Ovary (tissue), 9 donors: ENCODE results near the gene TLX2. TPM values are rescaled to one million over a fixed set of nuclear protein-coding genes. Genes with fewer than 3 reads are reported as not detected.

ENCODE experiments used
- DNase-seq, 5 donors: peaks; one replicate each; pipeline ENCODE4 v3.0.0-alpha.2; 2019 to 2020
- H3K27ac ChIP-seq, 2 donors: fragments of 200-600 bp; one replicate each; pipeline versions ENCODE4 v1.5.1 to v1.8.0; 2019 to 2022
- H3K27me3 ChIP-seq: fragments of 200-600 bp; one replicate; pipeline ENCODE4 v1.8.0; 2022
- H3K36me3 ChIP-seq: fragments of 200-600 bp; sonication (generic); one replicate; pipeline ENCODE4 v1.5.1; 2019
- H3K4me1 ChIP-seq: one replicate; pipeline ENCODE4 v1.8.1; 2013; ENCODE audit warnings: mild to moderate bottlenecking, moderate library complexity; ENCODE audit not compliant: insufficient read depth
- H3K4me3 ChIP-seq: fragments of 200-600 bp; sonication (generic); one replicate; pipeline ENCODE4 v1.5.1; 2017
- H3K9me3 ChIP-seq, 2 donors: fragments of 200-600 bp in 1 of 2; sonication (generic) in 1 of 2; one replicate each; pipeline versions ENCODE4 v1.5.1 to v1.8.1; 2013 to 2019; ENCODE audit warnings: mild to moderate bottlenecking in 1 of 2, moderate library complexity in 1 of 2
- CTCF ChIP-seq, 3 donors: fragments of 450-650 bp in 2 of 3; fragments of 200-600 bp in 1 of 3; IDR thresholded peaks; one replicate each; pipeline versions ENCODE4 v1.5.1 to v1.8.0; 2016 to 2022; ENCODE audit warnings: antibody characterized with exemption in 3 of 3, mild to moderate bottlenecking in 1 of 3
- EP300 ChIP-seq: sonication (generic); formaldehyde crosslinking; IDR thresholded peaks from one replicate; pipeline ENCODE4 v1.6.1; 2017; ENCODE audit warnings: antibody characterized with exemption
- POLR2A ChIP-seq: fragments of 450-650 bp; IDR thresholded peaks from one replicate; pipeline ENCODE4 v1.6.1; 2017; ENCODE audit warnings: antibody characterized with exemption, mild to moderate bottlenecking, moderate library complexity
- WGBS, 3 donors: extraction: QIAGEN DNeasy Blood & Tissue Kit in 1 of 3; methylation state at CpG; one replicate each; pipeline versions ENCODE4 v1.1.5 to v1.1.7; 2013 to 2017; 5-methylcytosine and 5-hydroxymethylcytosine counted together
- intact Hi-C, 4 donors: fragments of 100-400 bp; cut with DNase I; formaldehyde crosslinking; loops; one replicate each; pipeline versions ENCODE4 v1.11.0 to v1.15.1; 2022 to 2023
- polyA plus RNA-seq, 2 donors: library from polyadenylated mRNA; stranded (reverse); fragments of 200-250 nt in 1 of 2; fragments of 350-450 nt in 1 of 2; fragmentation: Illumina TruSeq in 1 of 2; extraction: RNeasy Lipid Tissue Mini Kit (QIAGEN cat#74804) in 1 of 2; gene quantifications; one replicate each; pipeline ENCODE4 v1.2.3, GENCODE V29; 2013 to 2014
- total RNA-seq, 7 donors: library from RNA; depleted of rRNA in 2 of 7; stranded (reverse); fragments of >200 nt in 2 of 7; fragmentation: NEBNext Ultra II Directional in 3 of 7; extraction: Animal tissue kit (Norgen Biotek cat#: 25700) in 3 of 7; gene quantifications; one replicate each; pipeline versions ENCODE4 v1.1.0 to v1.2.4, GENCODE V29; 2016 to 2023
- donor health status: DM: no; HTN: no; CAD: no; lungs with moderate emphysema.
- donor health status: DM: no; HTN: no; CAD: no.
- donor health status: Bipolar disorder and iron deficiency.
- donor health status: DM: yes; HTN: yes; CAD: no.
- donor health status: DM: no; HTN: no; CAD: no.
- donor health status: DM: yes; HTN: yes; CAD: no.

The TLX2 gene
- total and polyA plus RNA-seq, 9 donors = not detected

GRCh38 chr2:74502147-74502719 is 12.0 kb upstream of the TLX2 start:
- Histone ChIP-seq H3K4me1 (peaks cover 6% of the 10 kb centered on the region), H3K27me3 (no peaks in the 10 kb centered on the region), H3K36me3 (no peaks in the 10 kb centered on the region), H3K27ac (no peak overlapping the region), H3K9me3 (no peaks in the 10 kb centered on the region), H3K4me3 (peak overlapping the region; percentile 34)
- 18 to 24% (median 23%) methylated on average over 32 of the region's 32 CpGs for WGBS, 3 donors
- DNase-seq = no peak
- intact Hi-C loops = loop anchor here in 1 of 4 donors (10.0 kb wide), 1 partner anchor 83 kb away; no protein-coding TSS in a partner anchor
- TF ChIP-seq POLR2A = no peak
- TF ChIP-seq EP300 = no peak
- no peak for TF ChIP-seq CTCF (IDR thresholded peaks at IDR 0.05)

GRCh38 chr2:74502720-74503505 is 11.3 kb upstream of the TLX2 start:
- intact Hi-C loops = loop anchor here in 1 of 4 donors (10.0 kb wide), 1 partner anchor 82 kb away; no protein-coding TSS in a partner anchor
- H3K4me3 ChIP-seq = peak overlapping the region; percentile 34
- TF ChIP-seq EP300 (no peak), POLR2A (no peak), CTCF (IDR thresholded peaks at IDR 0.05) (no peak)
- peaks cover 6% of the 10 kb centered on the region for H3K4me1 ChIP-seq
- no peaks in the 10 kb centered on the region for H3K36me3 ChIP-seq
- peak in 4 of 5 donors; percentile 54 to 68 (median 66) for DNase-seq
- no peaks in the 10 kb centered on the region for H3K9me3 ChIP-seq
- H3K27ac ChIP-seq = no peak overlapping the region
- 1 to 2% (median 2%) methylated on average over 67 of the region's 67 CpGs for WGBS, 3 donors
- H3K27me3 ChIP-seq = no peaks in the 10 kb centered on the region

GRCh38 chr2:74503506-74504475 is 10.5 kb upstream of the TLX2 start:
- peak in 1 of 5 donors; percentile 23 for DNase-seq
- no peaks in the 10 kb centered on the region for H3K36me3 ChIP-seq
- H3K4me3 ChIP-seq = peak overlapping the region; percentile 34
- no peak overlapping the region for H3K27ac ChIP-seq
- TF ChIP-seq CTCF (IDR thresholded peaks at IDR 0.05) (no peak), POLR2A (no peak), EP300 (no peak)
- no peaks in the 10 kb centered on the region for H3K9me3 ChIP-seq
- 54 to 61% (median 58%) methylated on average over 45 of the region's 45 CpGs for WGBS, 3 donors
- intact Hi-C loops = loop anchor here in 1 of 4 donors (10.0 kb wide), 1 partner anchor 81 kb away; no protein-coding TSS in a partner anchor
- no peaks in the 10 kb centered on the region for H3K27me3 ChIP-seq
- H3K4me1 ChIP-seq = peaks cover 5% of the 10 kb centered on the region

- Histone ChIP-seq H3K27ac (no peak overlapping the region), H3K4me1 (peaks cover 5% of the 10 kb centered on the region), H3K36me3 (no peaks in the 10 kb centered on the region), H3K27me3 (no peaks in the 10 kb centered on the region), H3K9me3 (no peaks in the 10 kb centered on the region), H3K4me3 (no peak overlapping the region)
- DNase-seq = peak in 1 of 5 donors; percentile 7
- TF ChIP-seq POLR2A = no peak
- TF ChIP-seq EP300 = no peak
- no peak for TF ChIP-seq CTCF (IDR thresholded peaks at IDR 0.05)
- 92 to 97% (median 95%) methylated on average over 3 of the region's 3 CpGs for WGBS, 3 donors
- intact Hi-C loops = loop anchor here in 1 of 4 donors (10.0 kb wide), 1 partner anchor 80 kb away; no protein-coding TSS in a partner anchor
Observed at GRCh38 chr2:74504591-74504990, 9.7 kb upstream of the TLX2 start.
